Mucosa of descending colon (tissue), 3 donors: ENCODE measurements around the gene COL6A2. TPM values are rescaled to one million over a fixed set of nuclear protein-coding genes. Genes with fewer than 3 reads are reported as not detected.

ENCODE experiments used
- ATAC-seq: fragments of 200-7000 bp; cut with Tn5 transposase; one replicate; pipeline ENCODE4 v1.9.1; 2020; ENCODE audit warnings: mild to moderate bottlenecking, moderate library complexity
- DNase-seq, 3 donors: peaks; one replicate each; pipeline ENCODE4 v3.0.0-alpha.2; 2020
- H3K36me3 ChIP-seq: fragments of 200-600 bp; one replicate; pipeline ENCODE4 v1.8.0; 2021; ENCODE audit warnings: low read depth, mild to moderate bottlenecking
- H3K4me1 ChIP-seq: fragments of 200-600 bp; one replicate; pipeline ENCODE4 v1.8.0; 2021; ENCODE audit warnings: low read depth, mild to moderate bottlenecking
- H3K4me3 ChIP-seq: fragments of 200-600 bp; one replicate; pipeline ENCODE4 v1.8.0; 2021; ENCODE audit warnings: mild to moderate bottlenecking
- H3K9me3 ChIP-seq: fragments of 200-600 bp; one replicate; pipeline ENCODE4 v1.8.0; 2021; ENCODE audit warnings: mild to moderate bottlenecking
- CTCF ChIP-seq: fragments of 200-600 bp; IDR thresholded peaks from one replicate; pipeline ENCODE4 v1.8.0; 2022; ENCODE audit warnings: antibody characterized with exemption, mild to moderate bottlenecking
- intact Hi-C, 2 donors: fragments of 100-400 bp; cut with DNase I in 1 of 2; cut with micrococcal nuclease in 1 of 2; formaldehyde crosslinking; loops; one replicate each; pipeline versions ENCODE4 v1.11.0 to v1.11.1; 2022; cut with DNase I, micrococcal nuclease
- total RNA-seq, 3 donors: library from RNA; stranded (reverse); fragmentation: NEBNext Ultra II Directional in 2 of 3; extraction: Animal tissue kit (Norgen Biotek cat#: 25700) in 2 of 3; gene quantifications; one replicate each; pipeline versions ENCODE4 v1.2.1 to v1.2.4, GENCODE V29; 2021 to 2023
- donor health status: DM: no; HTN: no; CAD: no; lungs with moderate emphysema.
- donor health status: DM: no; HTN: no; CAD: no.
- donor health status: DM: no; HTN: yes; CAD: no.

Gene COL6A2
- total RNA-seq, 3 donors from 2014 or later, result 65.1 to 858 (median 191) TPM

GRCh38 chr21:46122758-46123683, 25.1 kb downstream of the COL6A2 start:
- DNase-seq (peak in 1 of 3 donors; percentile 26), ATAC-seq (no peak)
- no peak for TF ChIP-seq CTCF
- H3K4me1 ChIP-seq, result no peaks in the 10 kb centered on the region
- no peaks in the 10 kb centered on the region for H3K36me3 ChIP-seq
- no peaks in the 10 kb centered on the region for H3K9me3 ChIP-seq
- intact Hi-C loops, result no loop called here
- no peak overlapping the region for H3K4me3 ChIP-seq

- intact Hi-C loops, result no loop called here
- Histone ChIP-seq H3K36me3 (no peaks in the 10 kb centered on the region), H3K4me3 (no peak overlapping the region), H3K9me3 (no peaks in the 10 kb centered on the region), H3K4me1 (no peaks in the 10 kb centered on the region)
- TF ChIP-seq CTCF, result no peak
- DNase-seq, result peak in 2 of 3 donors; percentile 13 to 33
- ATAC-seq, result no peak
These were observed 26.4 kb downstream of the COL6A2 start for GRCh38 chr21:46124083-46124925.

- Histone ChIP-seq H3K9me3 (no peaks in the 10 kb centered on the region), H3K36me3 (no peaks in the 10 kb centered on the region), H3K4me1 (no peaks in the 10 kb centered on the region), H3K4me3 (no peak overlapping the region)
- intact Hi-C loops, result no loop called here
- ATAC-seq (no peak), DNase-seq (peak in 2 of 3 donors; percentile 10 to 46)
- TF ChIP-seq CTCF, result no peak
These were observed 27.3 kb downstream of the COL6A2 start for GRCh38 chr21:46124926-46125845.

- Histone ChIP-seq H3K9me3 (no peaks in the 10 kb centered on the region), H3K4me3 (no peak overlapping the region), H3K4me1 (no peaks in the 10 kb centered on the region), H3K36me3 (no peaks in the 10 kb centered on the region)
- intact Hi-C loops, result no loop called here
- ATAC-seq (no peak), DNase-seq (peak in 1 of 3 donors; percentile 13)
- no peak for TF ChIP-seq CTCF
These were observed 28.0 kb downstream of the COL6A2 start for GRCh38 chr21:46125846-46126301.
